ENCODE results near the gene HOXA7. TPM values are rescaled to one million over a fixed set of nuclear protein-coding genes. Genes with fewer than 3 reads are reported as not detected.

The HOXA7 gene
- total and polyA plus RNA-seq, 4 donors: 1.0 to 2.2 (median 1.4) TPM

DNA sequence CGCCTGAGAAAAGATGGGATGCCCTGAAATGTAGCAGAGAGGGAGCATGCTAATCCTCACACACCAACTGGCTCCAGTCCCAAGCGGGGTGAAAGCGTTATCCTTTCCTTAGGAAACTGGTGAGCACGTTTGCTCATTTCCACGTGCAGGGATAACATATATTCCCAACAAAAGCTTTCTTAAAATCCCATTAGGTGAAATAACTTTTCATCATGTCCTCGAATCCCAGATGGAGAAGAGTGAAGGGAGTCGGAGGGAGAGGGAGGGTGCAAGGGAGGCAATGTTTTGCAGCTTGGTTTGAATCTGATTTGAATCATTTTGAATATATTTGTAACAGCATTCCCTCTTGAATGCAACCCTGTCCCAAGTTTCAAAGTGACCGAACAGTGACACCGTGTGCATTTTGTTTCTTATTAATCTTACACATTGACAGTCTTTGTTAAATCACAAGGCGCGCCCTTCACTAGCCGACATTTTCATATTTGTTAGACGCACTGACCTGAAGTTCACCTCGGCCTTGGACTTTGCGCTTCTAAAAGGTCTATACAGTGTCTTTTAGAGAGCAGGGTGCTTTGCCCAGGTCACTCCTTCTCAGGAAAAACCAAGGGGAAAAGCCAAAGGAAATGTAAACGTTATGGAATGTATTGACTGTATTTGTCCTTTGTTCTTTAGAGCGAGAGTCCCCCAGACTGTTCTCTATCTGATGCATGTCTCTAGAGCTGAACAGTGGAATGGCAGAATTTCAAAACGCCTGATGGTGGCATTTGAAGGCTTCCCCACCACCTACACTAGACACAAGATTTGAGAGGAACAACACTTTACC lies 22.9 kb downstream of the HOXA7 start:
- Histone ChIP-seq H3K4me3 (no peak overlapping the region), H3K27me3 (ENCODE audit: control insufficient read depth in 3 of 3, insufficient read depth in 3 of 3, low read length in 2 of 3) (peaks cover 0 to 60% (median 16%) of the 10 kb centered on the region in 3 donors), H3K9me3 (ENCODE audit: control insufficient read depth in 4 of 4, insufficient read depth in 3 of 4, low read length in 3 of 4) (no peaks in the 10 kb centered on the region), H3K9ac (ENCODE audit: insufficient read depth in 1 of 2, low read length in 2 of 2) (peak overlapping the region in 1 of 2 donors; percentile 98), H3K4me1 (ENCODE audit: control insufficient read depth in 5 of 5, insufficient read depth in 5 of 5, low read length in 5 of 5) (peaks cover 4 to 86% (median 7%) of the 10 kb centered on the region in 5 donors), H3K36me3 (ENCODE audit: control insufficient read depth in 4 of 4, insufficient read depth in 4 of 4, low read length in 4 of 4) (peaks cover 0 to 28% (median 4%) of the 10 kb centered on the region in 4 donors), H3K27ac (ENCODE audit: low read depth in 1 of 2, low read length in 1 of 2) (peak overlapping the region in 1 of 2 donors; percentile 58)
- WGBS, 2 donors: 42 to 66% methylated on average over 18 of the region's 18 CpGs
- ATAC-seq (ENCODE audit: insufficient read depth, low FRiP score) (no peak), DNase-seq (peak in 2 of 3 donors; percentile 49 to 80)
- TF ChIP-seq, protein P1, sequence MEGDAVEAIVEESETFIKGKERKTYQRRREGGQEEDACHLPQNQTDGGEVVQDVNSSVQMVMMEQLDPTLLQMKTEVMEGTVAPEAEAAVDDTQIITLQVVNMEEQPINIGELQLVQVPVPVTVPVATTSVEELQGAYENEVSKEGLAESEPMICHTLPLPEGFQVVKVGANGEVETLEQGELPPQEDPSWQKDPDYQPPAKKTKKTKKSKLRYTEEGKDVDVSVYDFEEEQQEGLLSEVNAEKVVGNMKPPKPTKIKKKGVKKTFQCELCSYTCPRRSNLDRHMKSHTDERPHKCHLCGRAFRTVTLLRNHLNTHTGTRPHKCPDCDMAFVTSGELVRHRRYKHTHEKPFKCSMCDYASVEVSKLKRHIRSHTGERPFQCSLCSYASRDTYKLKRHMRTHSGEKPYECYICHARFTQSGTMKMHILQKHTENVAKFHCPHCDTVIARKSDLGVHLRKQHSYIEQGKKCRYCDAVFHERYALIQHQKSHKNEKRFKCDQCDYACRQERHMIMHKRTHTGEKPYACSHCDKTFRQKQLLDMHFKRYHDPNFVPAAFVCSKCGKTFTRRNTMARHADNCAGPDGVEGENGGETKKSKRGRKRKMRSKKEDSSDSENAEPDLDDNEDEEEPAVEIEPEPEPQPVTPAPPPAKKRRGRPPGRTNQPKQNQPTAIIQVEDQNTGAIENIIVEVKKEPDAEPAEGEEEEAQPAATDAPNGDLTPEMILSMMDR (IDR thresholded peaks at IDR 0.05; ENCODE audit: control extremely low read depth, extremely low read depth): no peak

DNA sequence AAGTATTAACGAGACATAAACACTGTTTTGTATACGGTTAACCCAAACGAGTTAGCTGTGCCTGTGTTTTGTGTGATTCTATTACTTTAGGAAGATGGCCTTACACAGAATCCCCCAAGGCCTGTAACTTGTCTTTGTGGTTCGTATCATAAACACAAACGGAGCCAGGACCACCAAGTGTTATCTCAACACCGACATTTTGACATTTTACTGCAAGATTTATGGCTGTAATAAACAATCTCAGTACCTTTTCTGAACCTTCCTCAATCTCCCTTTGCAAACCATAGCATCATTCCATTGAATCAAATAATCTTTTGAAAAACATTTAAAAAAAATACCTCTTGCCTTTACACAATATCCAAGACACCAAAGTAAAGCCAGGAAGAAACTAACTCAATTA lies 23.5 kb downstream of the HOXA7 start:
- Histone ChIP-seq H3K9me3 (ENCODE audit: control insufficient read depth in 4 of 4, insufficient read depth in 3 of 4, low read length in 3 of 4) (no peaks in the 10 kb centered on the region), H3K27ac (ENCODE audit: low read depth in 1 of 2, low read length in 1 of 2) (no peak overlapping the region), H3K36me3 (ENCODE audit: control insufficient read depth in 4 of 4, insufficient read depth in 4 of 4, low read length in 4 of 4) (peaks cover 0 to 29% (median 5%) of the 10 kb centered on the region in 4 donors), H3K4me1 (ENCODE audit: control insufficient read depth in 5 of 5, insufficient read depth in 5 of 5, low read length in 5 of 5) (peaks cover 4 to 86% (median 7%) of the 10 kb centered on the region in 5 donors), H3K4me3 (no peak overlapping the region), H3K27me3 (ENCODE audit: control insufficient read depth in 3 of 3, insufficient read depth in 3 of 3, low read length in 2 of 3) (peaks cover 0 to 66% (median 15%) of the 10 kb centered on the region in 3 donors), H3K9ac (ENCODE audit: insufficient read depth in 1 of 2, low read length in 2 of 2) (peak overlapping the region in 1 of 2 donors; percentile 98)
- DNase-seq: no peak
- 42 to 55% methylated on average over 6 of the region's 6 CpGs for WGBS, 2 donors
- TF ChIP-seq, protein P1 (IDR thresholded peaks at IDR 0.05; ENCODE audit: control extremely low read depth, extremely low read depth): no peak
- no peak for ATAC-seq (ENCODE audit: insufficient read depth, low FRiP score)

DNA sequence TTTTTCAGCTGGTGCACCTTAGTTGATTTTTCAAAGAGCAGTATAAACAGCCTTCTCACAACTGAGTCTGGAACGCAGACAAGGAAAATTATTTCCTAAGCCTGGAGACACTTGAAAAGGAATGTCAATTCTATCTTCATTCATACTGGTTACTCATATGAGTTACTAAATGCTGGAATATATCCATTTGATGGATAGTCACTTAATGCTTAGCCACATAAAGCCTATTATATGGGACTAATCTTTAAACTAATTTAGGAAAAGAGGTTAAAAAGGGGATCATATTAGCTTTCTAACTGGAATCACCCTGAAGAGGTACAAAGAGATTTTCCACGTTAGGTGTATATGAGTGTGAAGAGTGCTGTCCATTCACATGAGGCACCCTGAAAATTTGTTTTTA lies 24.3 kb downstream of the HOXA7 start:
- ATAC-seq (ENCODE audit: insufficient read depth, low FRiP score): no peak
- Histone ChIP-seq H3K4me3 (no peak overlapping the region), H3K27me3 (ENCODE audit: control insufficient read depth in 3 of 3, insufficient read depth in 3 of 3, low read length in 2 of 3) (peaks cover 0 to 74% (median 14%) of the 10 kb centered on the region in 3 donors), H3K9me3 (ENCODE audit: control insufficient read depth in 4 of 4, insufficient read depth in 3 of 4, low read length in 3 of 4) (no peaks in the 10 kb centered on the region), H3K36me3 (ENCODE audit: control insufficient read depth in 4 of 4, insufficient read depth in 4 of 4, low read length in 4 of 4) (peaks cover 0 to 29% (median 5%) of the 10 kb centered on the region in 4 donors), H3K27ac (ENCODE audit: low read depth in 1 of 2, low read length in 1 of 2) (no peak overlapping the region), H3K9ac (ENCODE audit: insufficient read depth in 1 of 2, low read length in 2 of 2) (peak overlapping the region in 1 of 2 donors; percentile 70), H3K4me1 (ENCODE audit: control insufficient read depth in 5 of 5, insufficient read depth in 5 of 5, low read length in 5 of 5) (peaks cover 4 to 85% (median 11%) of the 10 kb centered on the region in 5 donors)
- no peak for DNase-seq
- 63 to 81% methylated on average over 2 of the region's 2 CpGs for WGBS, 2 donors
- TF ChIP-seq, protein P1 (IDR thresholded peaks at IDR 0.05; ENCODE audit: control extremely low read depth, extremely low read depth): no peak
